IMR-90 (cell line): Measurements from ENCODE around the gene CD300LF. TPM values are rescaled to one million over a fixed set of nuclear protein-coding genes. Genes with fewer than 3 reads are reported as not detected.

Experiments used
- ATAC-seq: fragments of 200-7000 bp; cut with Tn5 transposase; 2 replicates; pipeline ENCODE4 v1.9.1; 2020; ENCODE audit warnings: low read depth, mild to moderate bottlenecking, moderate library complexity
- BruUV-seq: library from RNA; stranded (reverse); fragments of 400-500 nt; replicated peaks from 2 replicates; lab custom pipeline; 2021; lab: Mats Ljungman, UMichigan
- CTCF ChIA-PET: fragments of 300-600 bp; formaldehyde crosslinking; extraction: SDS; loops from one replicate; lab custom pipeline; 2021; ENCODE audit warnings: antibody characterized with exemption; lab: Yijun Ruan, JAX
- POLR2A ChIA-PET: fragments of 300-600 bp; sonication (Branson Sonifier 250); formaldehyde crosslinking; loops from one replicate; lab custom pipeline; 2022; ENCODE audit warnings: antibody characterized with exemption; ENCODE audit not compliant: unreplicated experiment; lab: Charles Lee
- DNase-seq: peaks from one replicate; pipeline ENCODE4 v3.0.0; 2013
- H2AFZ ChIP-seq: replicated peaks from 2 replicates; pipeline ENCODE3; 2013; ENCODE audit warnings: low read length, mild to moderate bottlenecking; ENCODE audit not compliant: poor library complexity
- H2AK5ac ChIP-seq: 2 replicates; pipeline ENCODE4 v1.6.1; 2013; ENCODE audit warnings: low read depth, low read length, inconsistent platforms
- H2AK9ac ChIP-seq: replicated peaks from 2 replicates; pipeline ENCODE3; 2013; ENCODE audit warnings: mild to moderate bottlenecking, low read depth, low read length, moderate library complexity; ENCODE audit not compliant: poor library complexity
- H2BK120ac ChIP-seq: 2 replicates; pipeline ENCODE4 v1.6.1; 2013; ENCODE audit warnings: low read depth, low read length, inconsistent platforms
- H2BK15ac ChIP-seq: 3 replicates; pipeline ENCODE4 v1.6.1; 2013; ENCODE audit warnings: low read depth, low read length, inconsistent platforms
- H2BK20ac ChIP-seq: 2 replicates; pipeline ENCODE4 v1.6.1; 2013; ENCODE audit warnings: low read depth, mild to moderate bottlenecking, inconsistent platforms, low read length, moderate library complexity
- H2BK5ac ChIP-seq: 2 replicates; pipeline ENCODE4 v1.6.1; 2013; ENCODE audit warnings: mild to moderate bottlenecking, low read depth, low read length, inconsistent platforms; ENCODE audit not compliant: poor library complexity, severe bottlenecking
- H3K14ac ChIP-seq: replicated peaks from 2 replicates; pipeline ENCODE4 v1.6.1; 2013; ENCODE audit warnings: low read depth, low read length, inconsistent platforms
- H3K18ac ChIP-seq: 2 replicates; pipeline ENCODE4 v1.6.1; 2013; ENCODE audit warnings: low read depth, low read length, control low read depth
- H3K23ac ChIP-seq: 2 replicates; pipeline ENCODE4 v1.6.1; 2013; ENCODE audit warnings: low read depth, low read length, inconsistent platforms
- H3K27ac ChIP-seq: 2 replicates; pipeline ENCODE4 v1.5.1; 2013; ENCODE audit warnings: mild to moderate bottlenecking, control low read depth, low read length; ENCODE audit not compliant: insufficient read depth
- H3K27me3 ChIP-seq: 2 replicates; pipeline ENCODE4 v1.6.1; 2013; ENCODE audit warnings: low read length; ENCODE audit not compliant: control insufficient read depth, insufficient read depth
- H3K36me3 ChIP-seq: 2 replicates; pipeline ENCODE4 v1.6.1; 2013; ENCODE audit warnings: low read length, mixed read lengths; ENCODE audit not compliant: control insufficient read depth, insufficient read depth
- H3K4ac ChIP-seq: 2 replicates; pipeline ENCODE4 v1.6.1; 2013; ENCODE audit warnings: low read depth, low read length, inconsistent platforms
- H3K4me1 ChIP-seq: 2 replicates; pipeline ENCODE4 v1.6.1; 2013; ENCODE audit warnings: low read length, mixed read lengths; ENCODE audit not compliant: control insufficient read depth, insufficient read depth
- H3K4me2 ChIP-seq: 2 replicates; pipeline ENCODE4 v1.6.1; 2013; ENCODE audit warnings: low read depth, mild to moderate bottlenecking, control low read depth, low read length, moderate library complexity
- H3K4me3 ChIP-seq: 2 replicates; pipeline ENCODE4 v1.5.1; 2013; ENCODE audit warnings: low read depth, mild to moderate bottlenecking, control low read depth, low read length, moderate library complexity; ENCODE audit not compliant: insufficient read depth
- H3K56ac ChIP-seq: 2 replicates; pipeline ENCODE4 v1.6.1; 2013; ENCODE audit warnings: low read length, inconsistent platforms; ENCODE audit not compliant: insufficient read depth; ENCODE audit errors: extremely low read depth
- H3K79me1 ChIP-seq, 2 experiments: 2 replicates each; pipeline ENCODE4 v1.6.1; 2013; ENCODE audit warnings: low read length in 2 of 2, inconsistent platforms in 1 of 2, low read depth in 1 of 2
- H3K9ac ChIP-seq: 2 replicates; pipeline ENCODE4 v1.6.1; 2013; ENCODE audit warnings: low read depth, low read length, control low read depth
- H3K9me1 ChIP-seq: 2 replicates; pipeline ENCODE4 v1.6.1; 2013; ENCODE audit warnings: low read length, inconsistent platforms; ENCODE audit not compliant: insufficient read depth
- H3K9me3 ChIP-seq: 2 replicates; pipeline ENCODE4 v1.6.1; 2013; ENCODE audit warnings: low read length; ENCODE audit not compliant: control insufficient read depth, insufficient read depth
- H4K20me1 ChIP-seq: 2 replicates; pipeline ENCODE4 v1.6.1; 2013; ENCODE audit warnings: low read length, inconsistent platforms; ENCODE audit not compliant: insufficient read depth
- H4K5ac ChIP-seq: 2 replicates; pipeline ENCODE4 v1.6.1; 2013; ENCODE audit warnings: mild to moderate bottlenecking, low read depth, low read length, control low read depth
- H4K8ac ChIP-seq, 2 experiments: 2 replicates each; pipeline ENCODE4 v1.6.1; 2013; ENCODE audit warnings: low read depth in 2 of 2, low read length in 2 of 2, control low read depth in 1 of 2, inconsistent platforms in 1 of 2
- H4K91ac ChIP-seq: 2 replicates; pipeline ENCODE4 v1.6.1; 2013; ENCODE audit warnings: low read depth, low read length, inconsistent platforms; ENCODE audit not compliant: insufficient read depth
- BHLHE40 ChIP-seq: fragments of 150-350 bp; IDR thresholded peaks from 2 replicates; pipeline ENCODE4 v1.6.1; 2016; ENCODE audit warnings: mild to moderate bottlenecking, low read depth, low read length
- CEBPB ChIP-seq: IDR thresholded peaks from 2 replicates; pipeline ENCODE4 v1.6.1; 2012; ENCODE audit warnings: low read depth, low read length, improper control_type of control experiment
- CHD1 ChIP-seq: IDR thresholded peaks from 2 replicates; pipeline ENCODE4 v1.6.1; 2012; ENCODE audit warnings: low read depth, low read length, improper control_type of control experiment
- CTCF ChIP-seq: conservative IDR thresholded peaks from 2 replicates; pipeline ENCODE4 v1.5.1; 2012; ENCODE audit warnings: mild to moderate bottlenecking, low read depth, low read length, improper control_type of control experiment
- ELK1 ChIP-seq: fragments of 150-350 bp; IDR thresholded peaks from 2 replicates; pipeline ENCODE4 v1.6.1; 2016; ENCODE audit warnings: low read depth, mild to moderate bottlenecking, low read length, moderate library complexity, borderline replicate concordance
- FOS ChIP-seq: fragments of 150-350 bp; IDR thresholded peaks from 2 replicates; pipeline ENCODE4 v1.6.1; 2016; ENCODE audit warnings: low read depth, low read length
- MAFK ChIP-seq: IDR thresholded peaks from 2 replicates; pipeline ENCODE4 v1.6.1; 2012; ENCODE audit warnings: low read depth, low read length, improper control_type of control experiment
- MAZ ChIP-seq: IDR thresholded peaks from 2 replicates; pipeline ENCODE4 v1.6.1; 2012; ENCODE audit warnings: low read depth, mild to moderate bottlenecking, low read length, improper control_type of control experiment, moderate library complexity, borderline replicate concordance
- MXI1 ChIP-seq: IDR thresholded peaks from 2 replicates; pipeline ENCODE4 v1.6.1; 2012; ENCODE audit warnings: low read depth, mild to moderate bottlenecking, low read length, moderate library complexity, borderline replicate concordance
- NFE2L2 ChIP-seq: fragments of 150-350 bp; IDR thresholded peaks from 2 replicates; pipeline ENCODE4 v1.6.1; 2016; ENCODE audit warnings: low read depth, mild to moderate bottlenecking, low read length
- POLR2A ChIP-seq: IDR thresholded peaks from 2 replicates; pipeline ENCODE4 v1.6.1; 2012; ENCODE audit warnings: mild to moderate bottlenecking, low read depth, low read length
- RAD21 ChIP-seq: IDR thresholded peaks from 2 replicates; pipeline ENCODE4 v1.6.1; 2012; ENCODE audit warnings: low read length, improper control_type of control experiment
- RCOR1 ChIP-seq: IDR thresholded peaks from 2 replicates; pipeline ENCODE4 v1.6.1; 2012; ENCODE audit warnings: mild to moderate bottlenecking, low read length, improper control_type of control experiment; ENCODE audit not compliant: insufficient replicate concordance
- RFX5 ChIP-seq: IDR thresholded peaks from 2 replicates; pipeline ENCODE4 v1.8.0; 2012; ENCODE audit warnings: low read depth, mild to moderate bottlenecking, low read length, moderate library complexity
- SMC3 ChIP-seq: fragments of 150-350 bp; IDR thresholded peaks from 2 replicates; pipeline ENCODE4 v1.6.1; 2016; ENCODE audit warnings: low read depth, mild to moderate bottlenecking, antibody characterized with exemption, low read length, moderate library complexity
- USF2 ChIP-seq: fragments of 150-350 bp; IDR thresholded peaks from 2 replicates; pipeline ENCODE4 v1.6.1; 2017; ENCODE audit warnings: mild to moderate bottlenecking, antibody characterized with exemption, low read length, low read depth
- WGBS, 2 experiments: methylation state at CpG; one replicate each; pipeline versions ENCODE4 v1.1.5 to v1.1.7; 2013; ENCODE audit warnings: missing lambda C conversion rate in 2 of 2; ENCODE audit not compliant: insufficient read length in 1 of 2; ENCODE audit errors: extremely low coverage in 2 of 2; 5-methylcytosine and 5-hydroxymethylcytosine counted together
- dilution Hi-C: fragments of 300-500 bp; cut with HindIII; formaldehyde crosslinking; loops from one replicate; pipeline ENCODE4 v1.14.3; 2018; ENCODE audit warnings: low sequenced_read_pairs; ENCODE audit not compliant: unreplicated experiment
- in situ Hi-C: fragments of 300-500 bp; cut with MboI; formaldehyde crosslinking; loops from 3 replicates; pipeline ENCODE4 v1.14.3; 2019; ENCODE audit warnings: low sequenced_read_pairs, inconsistent platforms, mixed read lengths
- intact Hi-C: fragments of 100-400 bp; cut with micrococcal nuclease; formaldehyde crosslinking; loops from 2 replicates; pipeline ENCODE4 v1.10.0; 2022
- polyA plus RNA-seq, 3 experiments: library from polyadenylated mRNA; depleted of rRNA; stranded (reverse); fragments of >200 nt; gene quantifications; 2 replicates each; pipeline ENCODE4 v1.2.3, GENCODE V29; 2012; ENCODE audit warnings: low replicate concordance in 1 of 3
- total RNA-seq: library from RNA; depleted of rRNA; stranded (reverse); fragments of >200 nt; gene quantifications from 2 replicates; pipeline ENCODE4 v1.2.3, GENCODE V29; 2012

The CD300LF gene
- total and polyA plus RNA-seq, 2 of the 4 experiments (the other 2 are of a cell fraction), result not detected

GRCh38 chr17:74761419-74761818 is 48.7 kb upstream of the CD300LF start:
- BruUV-seq, result no TSS peak
- H2AFZ ChIP-seq, result no peak overlapping the region
- H2AK5ac ChIP-seq, result no peak overlapping the region; the same call in 1 of the 2 replicates
- no peak overlapping the region for H2BK5ac ChIP-seq
- H3K9me1 ChIP-seq, result 0 out of 2 replicates have a peak, but pooled peaks cover 6% of the 10 kb centered on the region
- no peak overlapping the region for H4K91ac ChIP-seq
- TF ChIP-seq RCOR1 (no peak), BHLHE40 (no peak), SMC3 (no peak), MAZ (no peak), POLR2A (no peak), NFE2L2 (no peak), MXI1 (no peak), FOS (no peak), CHD1 (no peak), USF2 (no peak), CEBPB (no peak), RFX5 (no peak), CTCF (no peak), RAD21 (no peak), ELK1 (no peak), MAFK (no peak)
- dilution Hi-C loops, result no loop called here
- no peak overlapping the region for H3K4ac ChIP-seq
- no peak overlapping the region for H3K14ac ChIP-seq
- ATAC-seq (no peak), DNase-seq (no peak)
- no peak overlapping the region for H4K8ac ChIP-seq
- H3K23ac ChIP-seq, result no peak overlapping the region
- H3K9ac ChIP-seq, result no peak overlapping the region
- no peaks in the 10 kb centered on the region for H3K36me3 ChIP-seq
- H4K20me1 ChIP-seq, result peaks cover 8% of the 10 kb centered on the region
- no peak overlapping the region for H3K18ac ChIP-seq
- no peak overlapping the region for H2BK120ac ChIP-seq
- intact Hi-C loops, result no loop called here
- H3K4me1 ChIP-seq, result peaks cover 25% of the 10 kb centered on the region
- H3K4me2 ChIP-seq, result no peak overlapping the region
- no peak overlapping the region for H3K27ac ChIP-seq
- H2BK20ac ChIP-seq, result no peak overlapping the region
- POLR2A ChIA-PET, result interaction anchor here (0.5 kb wide), 1 partner anchor 30 kb away, joined by 5 read pairs; no protein-coding TSS in a partner anchor
- no peak overlapping the region for H3K4me3 ChIP-seq
- H2BK15ac ChIP-seq, result no peak overlapping the region
- no peak overlapping the region for H2AK9ac ChIP-seq
- no peak overlapping the region for H3K56ac ChIP-seq
- peaks cover 0 to 10% of the 10 kb centered on the region in 2 experiments; a peak in 2 of 4 replicates for H3K79me1 ChIP-seq
- no peaks in the 10 kb centered on the region for H3K27me3 ChIP-seq
- CTCF ChIA-PET, result no interaction called here
- no peaks in the 10 kb centered on the region for H3K9me3 ChIP-seq
- in situ Hi-C loops, result no loop called here
- WGBS, 2 experiments, result 60% methylated on average over 2 of the region's 5 CpGs; no CpG with 5 or more reads in 1 of the 2 experiments
- H4K5ac ChIP-seq, result no peak overlapping the region
